Lung (tissue), 12 donors: ENCODE data around the gene BMPER. TPM values are rescaled to one million over a fixed set of nuclear protein-coding genes. Genes with fewer than 3 reads are reported as not detected.
A peak's percentile ranks its signal among the peaks of the same experiment; 100 is the strongest.

Source experiments
- ATAC-seq: fragments of 200-7000 bp; cut with Tn5 transposase; one replicate; pipeline ENCODE4 v1.9.1; 2020; ENCODE audit warnings: moderate number of reproducible peaks; ENCODE audit not compliant: insufficient read depth, low FRiP score
- DNase-seq, 3 donors: peaks; one replicate each; pipeline ENCODE4 v3.0.0-alpha.2; 2013 to 2017
- H3K27ac ChIP-seq, 2 donors: one replicate each; pipeline ENCODE4 v1.5.1; 2013; ENCODE audit warnings: mild to moderate bottlenecking in 2 of 2, moderate library complexity in 2 of 2, control low read depth in 1 of 2, inconsistent platforms in 1 of 2, low read depth in 1 of 2, low read length in 1 of 2
- H3K27me3 ChIP-seq, 3 donors: one replicate each; pipeline ENCODE4 v1.5.1; 2013; ENCODE audit warnings: low read length in 2 of 3; ENCODE audit not compliant: control insufficient read depth in 3 of 3, insufficient read depth in 3 of 3
- H3K36me3 ChIP-seq, 4 donors: one replicate each; pipeline ENCODE4 v1.5.1; 2013; ENCODE audit warnings: low read length in 4 of 4, mild to moderate bottlenecking in 1 of 4, moderate library complexity in 1 of 4; ENCODE audit not compliant: control insufficient read depth in 4 of 4, insufficient read depth in 4 of 4
- H3K4me1 ChIP-seq, 5 donors: one replicate each; pipeline ENCODE4 v1.5.1; 2013; ENCODE audit warnings: low read length in 5 of 5, mild to moderate bottlenecking in 2 of 5, moderate library complexity in 1 of 5; ENCODE audit not compliant: control insufficient read depth in 5 of 5, insufficient read depth in 5 of 5
- H3K4me3 ChIP-seq: one replicate; pipeline ENCODE4 v1.5.1; 2013; ENCODE audit warnings: mild to moderate bottlenecking, control low read depth, moderate library complexity
- H3K9ac ChIP-seq, 2 donors: one replicate each; pipeline ENCODE4 v1.5.1; 2013; ENCODE audit warnings: low read length in 2 of 2, control low read depth in 1 of 2; ENCODE audit not compliant: insufficient read depth in 1 of 2
- H3K9me3 ChIP-seq, 4 donors: one replicate each; pipeline ENCODE4 v1.5.1; 2013; ENCODE audit warnings: low read length in 3 of 4, mild to moderate bottlenecking in 1 of 4, moderate library complexity in 1 of 4; ENCODE audit not compliant: control insufficient read depth in 4 of 4, insufficient read depth in 3 of 4
- WGBS, 2 donors: extraction: QIAGEN DNeasy Blood & Tissue Kit; methylation state at CpG; one replicate each; pipeline ENCODE4 v1.1.7; 2013; 5-methylcytosine and 5-hydroxymethylcytosine counted together
- polyA plus RNA-seq, 2 donors: library from polyadenylated mRNA; stranded (reverse); fragments of 200-250 nt; gene quantifications; one replicate each; pipeline ENCODE4 v1.2.1, GENCODE V29; 2013
- total RNA-seq, 2 donors: library from RNA; depleted of rRNA in 1 of 2; stranded (reverse); fragments of >200 nt in 1 of 2; gene quantifications; one replicate each; pipeline ENCODE4 v1.2.1, GENCODE V29; 2014 to 2021
- TF ChIP-seq, protein P1 (sequence below): IDR thresholded peaks from 2 replicates; pipeline ENCODE4 v1.5.1; 2012; ENCODE audit warnings: mild to moderate bottlenecking; ENCODE audit errors: control extremely low read depth, extremely low read depth
- donor health status: control.
- donor health status: control.
- donor health status: Bipolar disorder and iron deficiency.
- donor health status: healthy.
- donor health status: DM: yes; HTN: yes; CAD: no.

BMPER gene
- total and polyA plus RNA-seq, 4 donors, result 3.7 to 51.0 (median 9.0) TPM

DNA sequence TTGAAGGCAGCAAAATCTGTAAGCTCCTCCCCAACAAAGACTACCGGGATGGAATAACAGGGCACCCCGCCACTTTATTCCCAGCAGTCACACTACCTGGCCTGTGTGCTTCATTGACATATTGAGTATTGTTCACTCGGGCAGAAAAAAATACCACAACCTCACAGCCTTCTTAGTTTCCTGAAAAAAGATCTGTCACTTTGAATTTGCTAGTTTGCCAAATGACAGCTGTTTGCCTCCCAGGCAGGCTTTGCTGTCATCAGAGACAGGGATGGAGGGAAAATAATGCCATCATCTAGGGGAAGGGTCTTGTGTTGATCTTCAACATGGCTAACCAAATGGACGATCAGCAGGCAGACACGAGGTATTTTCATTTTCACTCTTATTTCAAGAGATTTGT lies 26.9 kb downstream of the BMPER start:
- Histone ChIP-seq H3K4me3 (no peak overlapping the region), H3K36me3 (peaks cover 0 to 17% (median 4%) of the 10 kb centered on the region in 4 donors), H3K27me3 (no peaks in the 10 kb centered on the region), H3K27ac (no peak overlapping the region), H3K4me1 (peaks cover 0 to 22% (median 0%) of the 10 kb centered on the region in 5 donors), H3K9ac (peak overlapping the region in 1 of 2 donors; percentile 64), H3K9me3 (no peaks in the 10 kb centered on the region)
- DNase-seq (peak in 2 of 3 donors; percentile 33 to 36), ATAC-seq (no peak)
- 55 to 75% methylated on average over 5 of the region's 5 CpGs for WGBS, 2 donors
- TF ChIP-seq, protein P1, sequence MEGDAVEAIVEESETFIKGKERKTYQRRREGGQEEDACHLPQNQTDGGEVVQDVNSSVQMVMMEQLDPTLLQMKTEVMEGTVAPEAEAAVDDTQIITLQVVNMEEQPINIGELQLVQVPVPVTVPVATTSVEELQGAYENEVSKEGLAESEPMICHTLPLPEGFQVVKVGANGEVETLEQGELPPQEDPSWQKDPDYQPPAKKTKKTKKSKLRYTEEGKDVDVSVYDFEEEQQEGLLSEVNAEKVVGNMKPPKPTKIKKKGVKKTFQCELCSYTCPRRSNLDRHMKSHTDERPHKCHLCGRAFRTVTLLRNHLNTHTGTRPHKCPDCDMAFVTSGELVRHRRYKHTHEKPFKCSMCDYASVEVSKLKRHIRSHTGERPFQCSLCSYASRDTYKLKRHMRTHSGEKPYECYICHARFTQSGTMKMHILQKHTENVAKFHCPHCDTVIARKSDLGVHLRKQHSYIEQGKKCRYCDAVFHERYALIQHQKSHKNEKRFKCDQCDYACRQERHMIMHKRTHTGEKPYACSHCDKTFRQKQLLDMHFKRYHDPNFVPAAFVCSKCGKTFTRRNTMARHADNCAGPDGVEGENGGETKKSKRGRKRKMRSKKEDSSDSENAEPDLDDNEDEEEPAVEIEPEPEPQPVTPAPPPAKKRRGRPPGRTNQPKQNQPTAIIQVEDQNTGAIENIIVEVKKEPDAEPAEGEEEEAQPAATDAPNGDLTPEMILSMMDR, result no peak

DNA sequence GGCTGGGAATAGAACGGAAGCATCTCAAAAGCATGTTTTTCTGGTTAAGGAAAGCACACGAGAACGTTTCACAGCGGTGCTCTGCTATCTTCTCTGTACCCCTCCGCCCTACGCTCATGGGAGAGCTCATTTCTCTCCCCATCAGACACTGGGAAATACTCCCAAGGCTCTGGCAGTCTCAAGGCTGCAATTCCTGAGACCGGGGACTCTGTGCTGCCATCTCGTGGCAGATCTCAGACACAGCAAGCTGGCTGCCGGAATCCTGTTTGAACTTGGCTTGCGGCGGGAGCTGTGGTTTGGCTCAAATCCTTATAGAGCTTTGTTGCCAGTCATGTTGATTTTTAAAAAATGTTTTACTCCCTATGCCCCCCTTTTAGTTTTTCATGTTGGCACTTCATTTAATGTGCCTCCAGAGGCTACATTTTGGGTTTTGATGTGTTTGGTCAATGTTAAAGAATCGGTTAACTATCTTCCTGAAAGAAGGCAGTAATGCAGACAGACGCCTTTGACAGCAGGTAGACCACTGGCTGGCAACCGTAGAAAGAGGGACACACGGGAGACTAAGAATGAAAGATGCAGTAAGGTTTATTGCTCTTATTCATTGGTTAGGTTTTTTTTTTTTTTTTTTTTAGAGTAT lies 27.6 kb downstream of the BMPER start:
- no peak overlapping the region for H3K4me3 ChIP-seq
- 18 to 19% methylated on average over 15 of the region's 15 CpGs for WGBS, 2 donors
- peak; percentile 87 for ATAC-seq

DNA sequence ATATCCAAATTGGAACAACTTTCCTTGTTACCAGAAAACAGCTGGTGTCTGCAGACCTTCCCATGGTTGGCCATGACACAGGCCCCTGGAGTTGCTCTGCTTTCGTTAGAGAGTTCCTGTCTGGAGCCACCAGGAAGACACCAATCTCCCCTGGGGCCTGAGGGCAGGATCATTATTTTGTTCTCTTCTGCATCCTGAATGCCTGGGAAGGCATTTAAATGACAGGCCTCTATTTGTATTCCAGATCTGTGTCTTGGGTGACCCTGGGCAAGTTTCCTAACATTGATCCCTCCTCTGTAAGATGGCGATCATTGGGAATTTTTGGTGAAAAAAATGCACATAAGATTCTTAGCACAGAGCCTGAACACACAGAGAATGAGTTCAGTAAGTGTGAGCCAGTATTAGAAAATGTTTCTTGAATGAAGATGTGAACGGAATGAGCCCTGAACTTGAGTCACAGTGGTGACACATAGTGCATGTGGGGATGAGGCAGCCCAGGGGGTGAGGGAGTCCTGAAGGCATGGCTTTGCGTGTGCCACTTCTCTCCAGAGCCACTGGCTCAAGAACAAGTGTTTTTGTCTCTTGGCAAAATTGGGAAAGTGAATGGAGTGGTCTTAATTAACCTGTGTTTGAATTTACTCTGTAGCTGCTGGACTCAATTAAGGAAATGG lies 28.4 kb downstream of the BMPER start:
- H3K9me3 ChIP-seq, result no peaks in the 10 kb centered on the region
- no peak overlapping the region for H3K27ac ChIP-seq

More for the DNA sequence above, 27.6 kb downstream of the BMPER start:
- no peak overlapping the region for H3K9ac ChIP-seq
- TF ChIP-seq, protein P1, result peak; percentile 81
- H3K27ac ChIP-seq, result no peak overlapping the region
- no peaks in the 10 kb centered on the region for H3K27me3 ChIP-seq
- peaks cover 0 to 23% (median 0%) of the 10 kb centered on the region in 5 donors for H3K4me1 ChIP-seq
- H3K36me3 ChIP-seq, result peaks cover 0 to 22% (median 6%) of the 10 kb centered on the region in 4 donors
- H3K9me3 ChIP-seq, result no peaks in the 10 kb centered on the region
- DNase-seq, result peak; percentile 91 to 96 (median 95)

More for the DNA sequence above, 28.4 kb downstream of the BMPER start:
- TF ChIP-seq, protein P1, result no peak
- peaks cover 0 to 23% (median 0%) of the 10 kb centered on the region in 5 donors for H3K4me1 ChIP-seq
- DNase-seq, result no peak
- no peaks in the 10 kb centered on the region for H3K27me3 ChIP-seq
- WGBS, 2 donors, result 77 to 89% methylated on average over 4 of the region's 4 CpGs
- ATAC-seq, result no peak
- no peak overlapping the region for H3K9ac ChIP-seq
- peaks cover 0 to 22% (median 9%) of the 10 kb centered on the region in 4 donors for H3K36me3 ChIP-seq
- H3K4me3 ChIP-seq, result no peak overlapping the region
